ENCODE measurements around the gene ZNF555. TPM values are rescaled to one million over a fixed set of nuclear protein-coding genes. Genes with fewer than 3 reads are reported as not detected.
"Not testable (repeated sequence)": the region's sequence is repeated elsewhere in the genome, so short reads cannot be mapped to it uniquely, and the experiment has no call there.

ZNF555 gene
- total RNA-seq, 1 experiment from 2014 or later: 11.8 TPM

DNA sequence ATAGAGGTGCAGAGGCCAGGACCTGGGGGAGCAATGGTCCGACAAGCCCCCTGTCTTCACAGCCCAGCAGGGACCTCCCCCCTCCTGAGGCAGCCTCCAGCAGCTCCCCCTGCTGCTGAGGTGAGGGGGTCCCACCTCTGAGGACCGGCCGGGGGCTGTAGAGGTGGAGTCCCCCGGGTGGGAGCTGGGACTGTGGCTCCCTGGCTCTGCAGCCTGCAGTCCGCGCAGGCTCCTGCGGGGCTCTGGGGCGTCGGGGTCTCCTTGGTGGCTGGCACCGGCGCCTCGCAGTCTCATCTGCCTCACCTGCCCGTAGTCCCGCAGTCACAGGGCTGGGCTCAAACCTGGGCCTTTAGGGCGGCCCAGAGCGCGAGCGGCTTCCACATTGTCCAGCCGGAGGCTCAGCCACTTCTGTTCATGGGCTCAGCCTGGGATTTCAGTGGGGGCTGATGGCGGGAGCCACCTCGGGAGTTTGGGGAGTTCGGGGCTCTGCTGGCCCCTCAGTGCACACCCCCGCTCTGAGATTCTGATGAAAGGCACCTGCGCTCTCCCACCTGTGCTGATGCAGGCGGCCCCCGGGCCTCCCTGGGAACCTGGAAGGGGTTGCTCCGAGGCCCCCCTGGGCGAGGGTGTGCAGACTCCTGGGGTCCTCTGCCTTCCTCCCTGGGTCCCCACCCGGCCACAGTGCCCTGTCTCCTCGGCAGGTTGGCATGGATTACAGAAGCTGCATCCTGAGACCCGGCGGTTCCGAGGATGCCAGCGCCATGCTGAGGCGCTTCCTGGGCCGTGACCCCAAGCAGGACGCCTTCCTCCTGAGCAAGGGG lies 28.7 kb upstream of the ZNF555 start:
- H3K27me3 ChIP-seq: no peaks in the 10 kb centered on the region
- H3K9me3 ChIP-seq (replicated peaks): no peaks in the 10 kb centered on the region
- no peak for DNase-seq
- H3K4me3 ChIP-seq: no peak overlapping the region
- no peaks in the 10 kb centered on the region for H3K4me1 ChIP-seq
- H3K27ac ChIP-seq: no peak overlapping the region
- H3K36me3 ChIP-seq: peaks cover 31% of the 10 kb centered on the region

DNA sequence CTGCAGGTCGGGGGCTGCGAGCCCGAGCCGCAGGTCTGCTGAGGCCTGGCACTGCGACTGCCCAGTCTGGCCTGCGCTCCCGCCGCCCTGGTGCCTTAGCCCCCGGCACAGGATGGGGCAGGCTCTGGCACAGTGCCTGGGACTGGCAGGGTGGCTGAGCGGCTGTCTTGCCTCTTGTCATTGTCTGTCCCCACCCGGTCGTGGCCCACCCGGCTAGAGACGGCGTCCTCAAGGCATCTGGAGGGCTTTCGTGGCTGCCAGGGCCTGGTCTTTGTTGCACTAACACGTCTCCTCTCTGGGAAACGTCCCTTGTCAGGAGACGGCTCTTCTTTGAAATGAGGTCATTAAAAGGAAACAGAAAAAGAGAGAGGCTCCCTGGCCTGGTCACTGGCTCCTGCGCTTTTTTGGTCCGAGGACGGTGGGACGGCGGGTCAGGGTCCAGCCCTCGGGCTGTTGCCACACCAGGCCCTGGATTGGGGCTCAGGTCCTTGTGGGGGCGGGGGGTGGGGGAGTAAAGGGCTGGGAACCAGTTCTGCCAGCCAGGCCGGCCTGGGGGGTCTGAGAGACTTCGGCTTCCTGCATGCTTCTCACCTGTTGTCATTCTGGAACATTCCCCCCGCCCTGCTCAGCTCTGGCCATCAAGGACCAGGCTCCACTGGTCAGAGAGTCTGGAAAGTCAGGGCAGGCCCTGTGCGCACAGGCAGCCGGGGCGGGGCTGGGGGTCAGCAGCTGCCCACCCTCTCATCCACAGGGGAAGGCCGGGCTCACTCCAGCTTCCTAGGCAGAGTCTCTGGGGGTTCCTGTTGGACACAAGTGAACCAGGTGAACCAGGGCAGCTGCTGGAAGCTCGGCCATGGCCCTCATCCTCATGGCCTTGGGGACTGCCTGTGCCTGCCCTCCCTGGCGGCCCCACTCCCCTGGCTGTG lies 27.8 kb upstream of the ZNF555 start:
- no peak overlapping the region for H3K27ac ChIP-seq
- DNase-seq: no peak
- peaks cover 24% of the 10 kb centered on the region for H3K36me3 ChIP-seq
- H3K9me3 ChIP-seq (replicated peaks): no peaks in the 10 kb centered on the region
- H3K4me1 ChIP-seq: no peaks in the 10 kb centered on the region
- H3K27me3 ChIP-seq: no peaks in the 10 kb centered on the region
- H3K4me3 ChIP-seq: no peak overlapping the region

DNA sequence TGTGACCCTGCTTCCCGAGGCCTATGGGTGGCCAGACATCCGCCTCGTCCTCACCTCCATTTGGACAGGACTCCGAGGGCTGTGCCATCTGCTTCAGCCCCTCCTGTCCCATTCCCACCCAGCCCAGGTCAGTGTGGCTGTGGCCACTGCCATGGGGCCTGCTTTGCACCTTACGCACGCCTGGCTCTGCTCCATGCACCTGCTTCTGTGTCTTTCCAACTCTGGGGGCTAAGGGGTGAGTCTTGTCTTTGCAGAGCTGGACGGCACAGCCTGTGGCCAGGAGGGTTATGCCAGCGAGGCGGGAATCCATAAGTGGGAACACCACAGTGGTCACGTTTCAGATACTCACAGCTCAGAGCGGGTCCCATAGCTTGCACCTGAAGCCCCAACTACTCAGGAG lies 26.8 kb upstream of the ZNF555 start:
- Histone ChIP-seq H3K27me3 (no peaks in the 10 kb centered on the region), H3K4me1 (no peaks in the 10 kb centered on the region), H3K27ac (no peak overlapping the region), H3K36me3 (peaks cover 15% of the 10 kb centered on the region), H3K9me3 (replicated peaks) (no peaks in the 10 kb centered on the region), H3K4me3 (no peak overlapping the region)
- no peak for DNase-seq

DNA sequence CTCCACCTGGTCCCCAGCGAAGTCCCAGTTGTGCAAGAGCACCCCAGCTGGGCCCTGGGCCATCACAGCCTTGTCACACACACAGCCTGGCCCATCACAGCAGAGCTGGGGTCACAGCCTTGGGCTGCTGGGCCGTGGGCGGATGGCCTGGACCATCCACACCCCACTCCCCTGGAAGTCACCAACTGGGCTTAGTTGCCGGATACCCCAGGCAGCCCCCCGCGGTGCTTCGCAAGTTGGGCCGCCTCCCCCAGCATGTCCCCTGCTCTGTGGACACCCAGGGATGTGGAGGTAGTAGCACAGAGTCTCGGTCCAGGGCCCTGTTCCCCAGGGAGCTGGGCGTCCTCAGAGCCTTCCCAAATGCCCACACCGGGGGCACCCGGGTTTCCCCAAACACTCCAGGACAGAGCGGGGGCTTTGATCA lies 26.1 kb upstream of the ZNF555 start:
- Histone ChIP-seq H3K27ac (no peak overlapping the region), H3K27me3 (no peaks in the 10 kb centered on the region), H3K36me3 (peaks cover 13% of the 10 kb centered on the region), H3K4me3 (no peak overlapping the region), H3K9me3 (replicated peaks) (no peaks in the 10 kb centered on the region), H3K4me1 (no peaks in the 10 kb centered on the region)
- no peak for DNase-seq

DNA sequence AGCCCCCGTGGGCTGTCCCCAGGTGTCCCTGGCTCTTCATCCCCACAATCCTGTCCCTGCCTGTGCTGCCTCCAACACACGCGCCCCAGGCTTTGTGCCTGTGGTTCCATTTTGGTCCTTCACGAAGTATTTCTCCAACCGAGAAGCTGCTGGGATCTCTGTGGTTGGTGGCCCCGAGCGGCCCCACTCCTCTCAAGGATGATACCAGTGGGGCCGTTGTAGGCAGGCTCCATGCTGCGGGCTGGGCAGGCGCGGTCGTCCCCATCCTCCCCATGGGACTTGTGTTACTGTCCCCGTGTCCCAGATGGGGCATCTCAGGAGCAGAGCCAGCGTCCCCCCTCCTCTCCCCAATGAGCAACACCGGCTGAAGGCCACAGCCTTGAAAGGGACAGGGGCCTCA lies 25.4 kb upstream of the ZNF555 start:
- H3K9me3 ChIP-seq (replicated peaks): no peaks in the 10 kb centered on the region
- DNase-seq: no peak
- no peaks in the 10 kb centered on the region for H3K4me1 ChIP-seq
- no peak overlapping the region for H3K27ac ChIP-seq
- no peak overlapping the region for H3K4me3 ChIP-seq
- no peaks in the 10 kb centered on the region for H3K27me3 ChIP-seq
- H3K36me3 ChIP-seq: peaks cover 13% of the 10 kb centered on the region

DNA sequence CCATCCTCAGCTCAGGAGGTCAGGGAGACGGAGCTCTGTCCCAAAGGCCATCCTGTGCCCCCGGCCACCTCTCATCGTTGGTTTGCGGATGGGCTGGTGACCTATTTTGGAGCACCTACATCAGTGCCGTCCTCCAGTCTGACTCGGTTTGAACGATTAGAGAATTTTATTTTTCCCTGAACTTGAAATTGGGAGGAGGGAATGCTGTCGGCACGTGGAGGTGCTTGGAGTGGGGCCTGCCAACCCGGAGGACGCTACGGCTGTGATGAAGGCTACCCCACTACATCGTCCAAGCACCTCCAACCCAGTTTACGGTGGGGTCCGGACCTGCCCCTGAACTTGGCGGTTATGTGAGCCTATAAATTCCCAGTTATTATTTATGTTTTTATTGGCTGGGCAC lies 24.6 kb upstream of the ZNF555 start:
- H3K4me3 ChIP-seq: no peak overlapping the region
- H3K9me3 ChIP-seq (replicated peaks): no peaks in the 10 kb centered on the region
- no peaks in the 10 kb centered on the region for H3K4me1 ChIP-seq
- no peak for DNase-seq
- H3K27me3 ChIP-seq: no peaks in the 10 kb centered on the region
- peaks cover 9% of the 10 kb centered on the region for H3K36me3 ChIP-seq
- H3K27ac ChIP-seq: no peak overlapping the region

DNA sequence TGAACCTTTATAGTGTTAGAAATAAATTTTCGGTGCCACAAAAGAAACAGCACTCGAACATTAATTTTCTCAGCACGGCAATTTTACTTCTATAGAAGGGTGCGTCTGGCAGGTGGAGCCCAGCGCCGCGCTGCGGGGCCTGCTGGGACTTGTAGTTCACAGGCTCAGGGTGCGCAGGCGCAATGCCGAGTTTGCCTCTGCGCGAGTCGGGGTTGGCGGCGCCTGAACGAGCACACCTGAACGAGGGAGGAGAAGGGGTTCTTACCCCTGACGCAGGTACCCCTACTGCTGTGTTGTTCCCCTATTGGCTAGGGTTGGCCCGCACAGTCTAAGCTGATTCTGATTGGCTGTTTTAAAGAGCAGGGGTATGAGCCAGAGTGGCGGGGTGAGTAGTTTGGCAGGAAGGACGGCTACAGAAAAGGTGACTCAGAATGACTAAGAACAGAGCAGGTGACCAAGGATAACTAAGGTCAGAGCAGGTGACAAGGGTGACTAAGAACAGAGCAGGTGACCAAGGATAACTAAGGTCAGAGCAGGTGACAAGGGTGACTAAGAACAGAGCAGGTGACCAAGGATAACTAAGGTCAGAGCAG lies 23.9 kb upstream of the ZNF555 start:
- H3K27me3 ChIP-seq; H3K4me3 ChIP-seq; H3K9me3 ChIP-seq (replicated peaks); DNase-seq; H3K4me1 ChIP-seq; H3K36me3 ChIP-seq; H3K27ac ChIP-seq: not testable (repeated sequence)

DNA sequence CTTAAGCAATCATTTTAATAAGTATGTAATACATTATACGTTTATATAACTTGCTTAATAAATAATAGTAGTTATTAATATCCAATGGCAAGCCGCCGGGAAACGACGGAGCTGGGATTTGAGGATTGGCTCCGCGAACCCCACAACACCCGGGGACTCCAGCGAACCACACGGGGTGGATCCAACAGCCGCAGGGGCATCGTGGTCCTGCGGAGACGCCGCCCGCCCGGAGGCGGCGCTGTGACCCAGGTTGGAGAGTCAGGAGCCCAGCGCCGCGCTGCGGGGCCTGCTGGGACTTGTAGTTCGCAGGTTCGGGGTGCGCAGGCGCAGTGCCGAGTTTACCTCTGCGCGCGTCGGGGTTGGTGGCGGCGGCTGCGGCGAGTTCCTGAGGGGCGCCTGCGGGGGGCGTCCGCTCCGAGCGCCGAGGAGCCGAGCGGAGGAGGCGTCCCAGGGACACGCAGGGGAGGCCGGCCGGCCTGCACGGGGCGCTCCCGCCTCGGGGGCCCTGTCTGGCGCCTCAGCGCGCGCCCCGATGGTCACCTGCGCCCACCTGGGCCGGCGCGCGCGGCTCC lies 21.6 kb upstream of the ZNF555 start, which contains the start of gene ZNF554:
TSS of gene ZNF554 (plus strand) at position 329 of the 572 bp plus-strand sequence. CDS start at position 533, 204 bp downstream.
- peak; percentile 97 for DNase-seq
- no peaks in the 10 kb centered on the region for H3K9me3 ChIP-seq (replicated peaks)
- no peaks in the 10 kb centered on the region for H3K27me3 ChIP-seq
- H3K27ac ChIP-seq: no peak within 1 kb of the TSS
- peaks cover under 1% of the 10 kb centered on the region; the same call in 1 of the 2 replicates for H3K36me3 ChIP-seq
- no peaks in the 10 kb centered on the region for H3K4me1 ChIP-seq
- peak within 1 kb of the TSS; percentile 66 for H3K4me3 ChIP-seq

DNA sequence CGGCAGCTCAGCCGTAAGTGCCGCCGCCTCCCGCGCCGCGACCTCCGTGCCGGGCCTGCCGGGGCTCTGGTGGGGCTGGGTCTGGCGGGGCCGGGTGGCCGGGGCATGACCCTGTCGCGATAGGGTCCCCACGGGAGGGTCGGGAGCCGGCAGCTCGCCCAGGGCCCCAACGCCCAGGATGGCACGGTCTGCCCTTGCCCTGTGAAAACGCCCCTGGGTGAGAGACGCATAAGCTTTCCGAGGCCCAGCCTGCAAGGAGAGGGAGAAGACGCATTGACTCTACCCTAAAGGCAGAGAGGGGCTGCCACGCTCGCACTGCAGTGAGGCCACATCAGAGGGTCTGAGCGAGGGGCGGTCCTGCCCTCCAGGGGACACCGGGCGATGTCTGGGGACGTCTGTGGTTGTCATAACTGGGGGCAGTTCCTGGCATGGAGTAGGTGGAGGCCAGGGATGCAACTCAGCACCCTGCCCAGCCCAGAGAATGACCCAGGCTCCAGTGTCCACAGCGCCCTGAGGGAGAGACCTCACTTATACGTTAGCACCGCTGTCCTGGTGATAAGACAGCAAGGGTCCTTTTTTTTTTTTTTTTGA lies 21.1 kb upstream of the ZNF555 start:
- Histone ChIP-seq H3K27me3 (no peaks in the 10 kb centered on the region), H3K9me3 (replicated peaks) (no peaks in the 10 kb centered on the region), H3K4me3 (peak overlapping the region; percentile 66), H3K27ac (no peak overlapping the region), H3K36me3 (no peaks in the 10 kb centered on the region), H3K4me1 (no peaks in the 10 kb centered on the region)
- DNase-seq: peak in 1 of 2 experiments; percentile 28

DNA sequence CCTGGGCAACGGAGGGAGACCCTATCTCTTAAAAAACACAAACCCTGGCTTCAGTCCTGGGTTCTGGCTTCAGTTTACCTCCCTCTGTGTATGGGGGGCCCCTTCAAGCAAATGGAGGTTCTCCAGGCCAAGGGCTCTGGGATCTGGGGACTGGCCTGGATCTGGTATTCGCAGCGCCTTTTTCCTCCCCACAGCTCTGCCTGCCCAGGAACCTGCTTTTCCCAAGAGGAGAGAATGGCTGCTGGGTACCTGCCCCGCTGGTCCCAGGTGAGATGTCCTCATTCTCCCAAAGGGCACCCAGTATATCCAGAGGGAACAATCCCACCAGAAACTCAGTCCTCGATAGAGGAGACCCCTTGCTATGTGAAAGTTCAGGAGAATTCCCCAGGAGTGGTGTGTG lies 18.4 kb upstream of the ZNF555 start:
- Histone ChIP-seq H3K4me3 (no peak overlapping the region), H3K4me1 (no peaks in the 10 kb centered on the region), H3K36me3 (no peaks in the 10 kb centered on the region), H3K27me3 (no peaks in the 10 kb centered on the region), H3K27ac (no peak overlapping the region), H3K9me3 (replicated peaks) (no peaks in the 10 kb centered on the region)
- no peak for DNase-seq

DNA sequence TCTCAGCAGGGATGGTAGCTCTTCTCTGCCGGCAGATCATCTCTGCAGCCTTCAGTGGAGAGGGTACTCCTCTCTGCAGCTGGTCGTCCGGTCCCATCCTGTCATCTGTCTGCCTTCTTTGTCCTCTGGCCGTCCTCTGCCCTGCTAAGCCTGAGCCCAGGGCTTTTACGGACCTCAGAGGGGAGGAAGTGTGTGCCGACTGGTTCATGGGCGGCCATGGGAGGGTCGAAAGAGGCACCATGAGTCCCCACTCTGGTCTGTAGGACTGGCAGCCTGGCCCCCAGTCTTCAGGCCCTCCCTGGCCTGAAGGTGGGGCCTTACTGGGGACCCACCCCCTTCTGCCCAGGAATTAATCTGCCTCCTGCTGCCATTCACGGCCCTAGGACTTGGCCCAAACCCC lies 17.6 kb upstream of the ZNF555 start:
- Histone ChIP-seq H3K36me3 (no peaks in the 10 kb centered on the region), H3K9me3 (replicated peaks) (no peaks in the 10 kb centered on the region), H3K4me3 (no peak overlapping the region), H3K27me3 (no peaks in the 10 kb centered on the region), H3K27ac (no peak overlapping the region), H3K4me1 (no peaks in the 10 kb centered on the region)
- no peak for DNase-seq

DNA sequence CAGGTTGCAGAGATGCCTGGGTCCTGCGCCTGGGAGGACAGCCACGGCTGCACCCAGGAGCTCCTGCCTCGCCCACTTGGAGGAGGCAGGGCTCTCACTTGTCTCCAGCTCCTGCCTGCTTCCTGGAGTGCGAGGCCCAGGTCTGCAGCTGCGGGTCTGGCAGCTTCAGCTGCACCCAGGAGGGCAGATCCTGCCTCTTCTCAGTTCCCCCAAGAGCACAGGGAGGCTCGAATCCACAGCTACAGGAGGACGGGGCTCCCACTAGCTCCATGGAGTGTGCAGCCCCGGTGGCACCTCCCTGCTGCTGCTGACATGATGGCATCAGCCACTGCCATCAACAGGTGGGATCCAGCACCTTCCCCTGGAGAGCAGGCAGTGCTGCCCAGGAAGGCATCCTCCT lies 17.1 kb upstream of the ZNF555 start:
- no peak overlapping the region for H3K4me3 ChIP-seq
- DNase-seq: no peak
- H3K27ac ChIP-seq: no peak overlapping the region
- no peaks in the 10 kb centered on the region for H3K27me3 ChIP-seq
- H3K9me3 ChIP-seq (replicated peaks): no peaks in the 10 kb centered on the region
- H3K4me1 ChIP-seq: no peaks in the 10 kb centered on the region
- no peaks in the 10 kb centered on the region for H3K36me3 ChIP-seq

DNA sequence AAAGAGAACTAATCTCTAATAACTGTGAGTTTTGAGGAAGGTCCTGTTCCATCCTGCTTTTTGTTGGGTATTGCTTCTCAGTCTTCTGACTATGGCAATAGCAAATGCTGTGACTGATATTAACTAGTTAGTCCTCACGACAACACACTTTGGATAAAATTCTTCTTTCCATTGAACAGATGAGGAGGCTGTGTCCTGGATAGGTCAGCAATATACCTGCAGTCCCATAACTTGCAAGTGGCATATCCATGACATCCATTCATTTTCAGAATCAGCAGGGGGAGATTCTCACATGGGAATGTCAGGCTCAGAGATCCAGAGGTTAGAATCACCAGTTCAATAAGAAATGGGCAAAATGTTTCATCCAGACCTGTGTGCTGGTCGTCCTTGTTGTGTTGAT lies 14.3 kb upstream of the ZNF555 start:
- Histone ChIP-seq H3K9me3 (replicated peaks) (no peaks in the 10 kb centered on the region; the same call in 1 of the 2 replicates), H3K4me3 (no peak overlapping the region), H3K4me1 (no peaks in the 10 kb centered on the region), H3K36me3 (no peaks in the 10 kb centered on the region), H3K27me3 (no peaks in the 10 kb centered on the region), H3K27ac (no peak overlapping the region)
- DNase-seq: no peak

DNA sequence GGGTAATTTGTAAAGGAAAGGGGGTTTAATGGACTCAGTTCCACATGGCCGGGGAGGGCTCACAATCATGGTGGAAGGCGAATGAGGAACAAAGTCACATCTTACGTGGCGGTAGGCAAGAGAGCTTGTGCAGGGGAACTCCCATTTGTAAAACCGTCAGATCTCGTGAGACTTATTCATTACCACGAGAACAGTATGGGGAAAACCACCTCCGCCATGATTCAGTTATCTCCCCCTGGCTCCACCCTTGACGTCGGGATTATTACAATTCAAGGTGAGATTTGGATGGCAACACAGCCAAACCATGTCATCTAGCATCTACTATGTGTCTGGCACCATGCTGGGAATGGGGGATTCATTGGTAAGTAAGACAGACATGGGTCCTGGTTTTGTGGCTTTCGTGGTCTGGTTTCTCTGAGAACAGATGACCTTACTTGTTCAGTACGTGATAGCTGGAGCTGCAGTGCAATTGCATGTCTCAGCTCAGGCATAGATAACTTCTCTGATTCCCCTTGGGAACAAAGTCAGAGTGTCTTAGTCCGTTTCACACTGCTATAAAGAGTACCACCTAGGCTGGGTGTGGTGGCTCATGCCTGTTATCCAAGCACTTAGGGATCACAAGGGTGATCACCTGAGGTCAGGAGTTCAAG lies 13.3 kb upstream of the ZNF555 start:
- H3K9me3 ChIP-seq (replicated peaks): no peaks in the 10 kb centered on the region; the same call in 1 of the 2 replicates
- H3K36me3 ChIP-seq: no peaks in the 10 kb centered on the region
- no peaks in the 10 kb centered on the region for H3K27me3 ChIP-seq
- no peak for DNase-seq
- no peaks in the 10 kb centered on the region for H3K4me1 ChIP-seq
- H3K27ac ChIP-seq: no peak overlapping the region
- no peak overlapping the region for H3K4me3 ChIP-seq

Data from SJCRH30 (cell line).